Activated CD8-positive, alpha-beta memory T cell treated with anti-CD3 and anti-CD28 coated beads for 4 hours (primary cell): ENCODE data around the gene GLRX.
A peak's percentile ranks its signal among the peaks of the same experiment; 100 is the strongest.

Experiments
- DNase-seq, 2 donors: peaks; one replicate each; pipeline ENCODE4 v3.0.0-alpha.2; 2020; ENCODE audit warnings: low read depth in 2 of 2

The GLRX gene, protein sequence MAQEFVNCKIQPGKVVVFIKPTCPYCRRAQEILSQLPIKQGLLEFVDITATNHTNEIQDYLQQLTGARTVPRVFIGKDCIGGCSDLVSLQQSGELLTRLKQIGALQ

DNA sequence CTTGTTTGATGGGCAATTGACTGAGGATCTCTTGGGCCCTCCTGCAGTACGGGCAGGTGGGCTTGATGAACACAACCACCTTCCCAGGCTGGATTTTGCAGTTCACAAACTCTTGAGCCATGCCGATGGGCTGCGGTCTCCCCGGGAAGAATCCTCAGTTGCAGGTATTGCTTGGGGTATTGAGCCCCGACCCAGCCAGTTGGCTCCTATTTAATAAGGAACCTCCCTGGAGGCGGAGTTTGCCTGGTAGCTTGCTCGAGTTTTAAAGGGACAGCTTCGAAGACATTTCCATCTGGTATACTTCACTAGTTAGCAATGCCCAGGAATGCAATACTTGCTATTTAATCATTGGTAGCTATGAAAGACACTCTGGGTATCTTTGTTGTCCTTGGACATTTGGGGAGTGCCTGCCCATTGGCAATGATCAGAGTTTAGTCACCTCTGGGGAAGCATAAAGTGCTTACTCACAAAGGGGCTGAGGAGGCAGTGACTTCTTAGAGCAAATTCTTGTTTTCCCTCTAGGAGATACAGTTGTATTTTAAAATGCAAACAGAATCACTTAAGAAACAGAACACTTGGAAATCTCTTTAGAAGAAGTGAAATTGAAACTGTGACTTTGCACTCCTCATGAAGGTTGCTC, at the start of gene GLRX:
Gene GLRX, minus strand, starts transcription at position 185 of the 640 bp plus-strand sequence. Its CDS starts 64 bp downstream, at position 121.
- no peak for DNase-seq

DNA sequence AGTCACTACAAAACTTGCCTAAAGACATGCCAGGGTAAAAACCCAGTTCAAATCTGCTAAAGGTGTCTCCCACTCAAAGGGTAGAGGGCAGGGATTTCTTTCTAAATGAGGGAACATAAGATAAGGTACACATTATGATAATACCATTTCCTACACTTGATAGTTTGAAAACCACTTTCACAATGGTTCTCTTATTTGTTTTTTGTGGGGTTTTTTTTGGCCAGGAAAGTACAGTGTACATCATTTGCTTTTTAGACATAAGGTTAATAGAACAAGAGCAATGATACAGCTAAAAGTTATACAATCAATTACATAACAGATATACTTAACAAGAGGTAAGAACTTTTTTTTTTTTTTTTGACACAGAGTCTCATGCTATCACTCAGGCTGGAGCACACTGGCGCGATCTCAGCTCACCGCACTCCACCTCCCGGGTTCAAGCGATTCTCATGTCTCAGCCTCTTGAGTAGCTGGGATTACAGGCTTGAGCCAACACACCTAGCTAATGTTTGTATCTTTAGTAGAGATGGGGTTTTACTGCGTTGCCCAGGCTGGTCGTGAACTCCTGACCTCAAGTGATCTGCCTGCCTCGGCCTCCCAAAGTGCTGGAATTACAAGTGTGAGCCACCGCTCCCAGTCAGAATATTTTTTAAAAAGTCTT, 48.8 kb upstream of the GLRX start:
- DNase-seq, result no peak

- DNase-seq, result peak in 1 of 2 donors; percentile 15
Measured at GRCh38 chr5:95870105-95870672, 47.7 kb upstream of the GLRX start.

DNA sequence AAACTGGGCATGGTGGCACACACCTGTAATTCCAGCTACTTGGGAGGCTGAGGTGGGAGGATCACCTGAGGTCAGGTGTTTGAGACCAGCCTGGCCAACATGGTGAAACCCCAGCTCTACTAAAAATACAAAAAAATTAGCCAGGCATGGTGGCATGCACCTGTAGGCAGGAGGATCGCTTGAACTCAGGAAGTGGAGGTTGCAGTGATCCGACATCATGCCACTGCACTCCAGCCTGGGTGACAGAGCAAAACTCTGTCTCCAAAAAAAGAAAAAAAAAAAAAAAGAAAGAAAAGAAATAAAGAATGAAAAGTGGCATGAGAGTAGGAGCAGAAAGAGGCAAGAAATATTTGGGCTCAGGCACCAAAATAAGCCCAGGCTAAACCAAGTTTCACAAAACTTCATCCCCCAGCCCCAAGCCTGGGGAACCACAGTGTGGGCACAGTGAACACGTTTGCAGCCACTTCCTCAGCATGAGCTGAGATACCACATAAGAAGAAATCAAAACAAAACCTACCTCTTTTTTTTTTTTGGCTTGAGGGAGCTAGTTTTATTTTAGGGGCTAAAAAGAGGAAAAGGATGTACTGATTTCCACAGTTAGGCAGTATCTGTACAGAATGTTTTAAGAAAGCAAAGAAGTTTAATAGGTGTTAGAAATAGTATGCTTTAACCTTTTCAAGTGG, 46.8 kb upstream of the GLRX start:
- DNase-seq, result peak in 1 of 2 donors; percentile 31

DNA sequence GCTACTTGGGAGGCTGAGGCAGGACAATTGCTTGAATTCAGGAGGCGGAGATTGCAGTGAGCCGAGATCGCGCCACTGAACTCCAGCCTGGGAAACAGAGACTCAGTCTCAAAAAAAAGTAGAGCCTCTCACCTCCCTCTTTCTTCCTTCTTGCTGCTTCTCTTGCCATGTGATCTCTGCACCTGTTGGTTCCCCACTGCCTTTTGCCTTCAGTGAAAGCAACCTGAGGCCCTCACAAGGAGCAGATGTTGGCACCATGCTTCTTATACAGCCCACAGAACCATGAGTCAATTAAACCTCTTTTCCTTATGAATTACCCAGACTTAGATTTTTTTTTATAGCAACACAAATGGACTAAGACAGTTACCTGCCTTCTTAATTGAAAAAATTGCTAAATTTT, 45.6 kb upstream of the GLRX start:
- DNase-seq, result no peak

GRCh38 chr5:95866435-95867040, 44.0 kb upstream of the GLRX start:
- no peak for DNase-seq

DNA sequence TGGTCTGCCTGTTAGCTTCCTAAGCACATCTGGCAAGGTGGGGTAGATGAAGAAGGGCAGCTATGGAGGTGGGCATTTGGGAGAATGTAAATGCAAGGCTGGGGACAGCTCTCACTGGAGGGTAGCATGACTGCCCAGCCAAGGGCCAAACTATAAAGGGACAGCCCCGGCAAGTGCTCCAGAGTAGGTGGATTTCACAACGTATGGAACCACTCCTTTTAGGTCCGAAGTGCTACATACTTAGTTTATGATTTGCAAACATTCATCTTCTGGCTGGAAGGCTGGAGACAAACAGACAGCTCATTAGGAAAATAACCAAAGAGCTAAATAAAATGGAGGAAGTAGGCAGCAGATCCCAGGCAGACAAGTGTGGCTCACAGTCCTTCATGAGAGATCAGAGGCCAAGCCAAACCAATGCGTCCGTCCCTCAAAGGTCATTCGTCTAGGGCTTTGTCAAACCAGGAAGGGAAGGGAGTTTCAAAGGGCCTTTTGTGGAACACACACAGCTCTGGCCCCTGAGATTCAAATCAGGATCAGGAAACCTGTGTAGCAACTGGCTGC, 42.5 kb upstream of the GLRX start:
- DNase-seq, result no peak

DNA sequence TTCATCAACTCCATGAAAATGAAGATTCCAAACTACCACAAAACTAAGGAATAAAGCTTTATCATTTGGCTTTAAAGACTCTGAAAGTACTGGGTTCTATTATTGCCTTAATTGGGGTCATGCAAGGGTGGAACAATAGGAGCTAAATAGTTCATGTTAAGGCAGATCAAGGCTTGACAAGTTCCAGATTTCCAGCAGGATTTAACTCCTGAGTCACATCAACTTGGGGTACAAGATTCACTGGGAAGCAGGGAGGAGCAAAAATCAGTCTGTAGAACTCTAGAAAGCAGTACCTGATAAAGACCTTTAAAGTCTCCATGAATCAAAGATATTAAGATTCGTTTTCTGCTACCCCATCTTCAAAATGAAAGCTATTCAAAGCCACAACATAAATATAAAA, 41.9 kb upstream of the GLRX start:
- DNase-seq, result no peak

DNA sequence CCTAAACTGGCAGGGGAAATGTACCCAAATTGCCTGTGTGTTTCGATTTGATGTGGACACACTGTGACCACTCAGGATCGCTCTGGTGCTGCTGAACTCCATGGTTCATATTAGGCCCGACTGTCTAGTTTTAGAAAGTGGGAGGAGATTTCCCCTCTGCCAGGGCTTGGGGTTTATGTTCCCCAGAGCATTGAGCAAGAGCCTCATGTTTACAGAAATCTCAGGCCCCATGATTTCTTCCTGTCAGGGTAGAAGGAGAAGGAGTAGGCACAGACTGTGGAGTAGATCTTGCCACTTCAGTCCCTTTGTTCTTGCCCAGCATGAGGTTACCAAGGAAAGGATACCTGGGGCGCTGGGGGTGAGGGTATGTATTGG, 40.8 kb upstream of the GLRX start:
- no peak for DNase-seq

DNA sequence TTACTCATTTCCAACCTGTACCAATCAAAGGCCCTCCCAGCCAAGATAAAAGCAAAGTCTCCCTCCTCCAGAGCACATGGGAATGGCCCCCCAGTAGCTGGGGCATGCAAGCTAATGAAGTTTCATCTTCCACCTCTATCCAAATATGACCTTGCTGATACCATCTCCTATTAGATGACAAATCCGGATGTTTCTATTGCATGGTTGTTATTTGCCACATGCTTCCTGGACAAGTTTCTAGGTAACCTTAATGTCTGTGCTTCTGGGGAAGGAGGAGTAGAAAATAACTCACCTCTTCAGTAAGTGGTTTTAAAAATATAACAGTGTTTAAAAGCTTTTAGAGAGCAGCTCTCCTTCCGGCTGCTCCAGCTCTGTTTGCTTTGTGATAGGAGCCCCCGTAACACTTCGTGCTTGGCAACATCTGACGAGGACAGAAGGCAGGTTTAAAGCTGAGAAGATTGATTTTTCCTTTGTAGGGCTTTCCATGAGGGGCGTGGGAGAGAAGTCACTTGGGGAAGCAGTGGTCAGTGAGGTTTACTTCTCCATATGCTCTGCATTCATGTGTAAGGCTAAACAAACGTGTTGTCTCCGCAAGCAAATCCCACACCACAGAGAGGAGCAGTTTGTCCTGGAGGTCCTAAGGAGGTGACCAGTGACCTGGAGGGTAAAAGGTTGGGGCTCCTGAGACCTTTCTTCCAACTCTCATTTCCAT, 40.3 kb upstream of the GLRX start:
- DNase-seq, result no peak

DNA sequence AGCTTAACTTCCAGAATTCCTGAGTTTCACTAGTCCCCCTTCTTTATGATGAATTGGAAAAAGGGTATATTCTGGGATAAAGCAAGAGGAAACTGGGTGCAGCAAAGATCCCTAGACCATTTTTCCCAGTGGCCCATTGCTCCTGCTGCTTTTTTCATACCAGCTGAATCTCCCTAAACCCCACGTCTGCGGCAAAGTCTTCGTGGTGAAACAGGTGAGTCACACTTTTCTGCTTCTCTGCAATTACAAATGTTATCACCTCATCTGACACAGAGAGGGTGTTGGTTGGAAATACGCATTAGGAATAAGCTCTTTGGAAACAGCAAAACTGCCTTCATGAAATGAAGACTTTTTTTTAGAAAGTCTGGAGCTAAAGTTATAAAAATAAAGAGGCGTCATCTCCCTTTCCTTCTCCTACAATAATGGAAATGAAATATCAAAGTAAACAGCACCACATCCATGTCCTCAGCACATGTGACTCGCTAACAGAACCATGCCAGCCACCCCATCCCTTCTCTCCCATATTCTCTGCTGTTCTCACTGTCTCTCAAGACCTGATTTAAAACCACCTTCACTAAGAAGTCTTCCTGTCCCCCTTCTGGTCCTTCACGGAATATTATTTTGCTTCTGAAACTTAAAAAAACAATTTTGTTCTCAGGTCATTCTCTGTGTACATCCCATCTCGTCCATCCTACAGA, 39.5 kb upstream of the GLRX start:
- no peak for DNase-seq

GRCh38 chr5:95861221-95861863, 38.8 kb upstream of the GLRX start:
- DNase-seq, result no peak

- no peak for DNase-seq
Measured at GRCh38 chr5:95859661-95860060, 37.1 kb upstream of the GLRX start.

DNA sequence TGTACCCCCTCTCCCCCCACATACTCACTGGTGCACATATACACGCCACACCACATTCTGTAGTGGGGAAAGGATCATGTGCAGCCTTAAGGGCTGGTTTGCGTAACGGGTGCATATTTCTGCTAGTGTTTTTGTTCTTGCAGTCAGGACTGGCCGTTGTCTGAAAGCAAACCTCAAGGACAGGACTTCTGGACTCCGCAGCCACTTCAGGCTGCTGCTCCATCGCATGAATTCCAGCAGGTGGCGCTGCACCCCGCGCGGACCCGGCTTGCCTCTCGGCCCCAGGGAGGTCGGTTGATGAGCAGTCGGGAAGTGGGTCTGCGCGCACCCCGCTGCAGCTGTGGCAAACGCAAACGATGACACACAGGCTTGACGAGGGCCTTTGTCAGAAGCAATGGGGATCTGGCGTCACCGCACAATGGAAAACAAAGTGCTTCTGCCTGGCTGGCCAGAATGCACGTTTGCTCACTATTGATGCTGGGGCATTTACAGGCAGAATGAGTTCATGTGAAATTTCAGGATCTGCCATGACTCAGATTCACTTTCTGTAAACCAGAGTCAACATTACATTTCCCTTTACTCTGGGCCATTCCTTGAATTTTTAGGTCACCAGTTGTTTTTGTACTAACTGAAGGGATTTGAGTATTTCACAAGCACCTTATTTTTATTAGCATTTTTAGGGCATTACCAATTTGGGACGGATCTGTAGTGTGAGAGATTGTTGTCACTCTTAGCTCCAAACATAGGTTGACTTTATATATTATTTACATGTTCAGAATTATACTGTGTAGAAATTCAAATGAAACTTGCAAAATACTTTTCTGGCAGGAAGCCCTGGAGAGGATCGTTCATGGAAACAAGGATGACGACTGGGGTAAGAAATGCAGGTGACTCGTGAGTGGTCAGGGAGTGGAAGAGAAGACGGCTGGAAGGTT, 36.4 kb upstream of the GLRX start:
- DNase-seq, result peak; percentile 84 to 90

DNA sequence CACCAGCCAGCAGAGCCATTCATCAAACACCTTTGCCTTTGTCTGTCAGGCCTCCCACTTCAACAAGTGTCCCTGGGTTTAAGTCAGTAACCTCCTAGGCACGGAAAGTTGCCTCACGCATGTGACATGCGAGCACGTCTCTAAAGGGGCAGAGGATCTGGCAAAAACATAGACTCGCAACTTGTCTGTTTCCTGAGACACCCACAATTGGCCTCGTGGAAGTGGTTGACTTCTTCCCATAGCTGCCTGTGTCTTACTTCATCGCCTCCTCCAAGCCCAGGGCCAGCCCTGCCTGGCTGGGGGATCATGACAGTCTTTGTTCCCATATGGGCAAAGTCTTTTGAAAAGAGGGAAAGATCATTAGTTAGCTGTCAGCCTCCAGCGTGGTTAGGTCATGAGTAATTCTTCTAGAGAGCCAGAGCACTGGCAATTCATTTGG, 35.5 kb upstream of the GLRX start:
- DNase-seq, result no peak

DNA sequence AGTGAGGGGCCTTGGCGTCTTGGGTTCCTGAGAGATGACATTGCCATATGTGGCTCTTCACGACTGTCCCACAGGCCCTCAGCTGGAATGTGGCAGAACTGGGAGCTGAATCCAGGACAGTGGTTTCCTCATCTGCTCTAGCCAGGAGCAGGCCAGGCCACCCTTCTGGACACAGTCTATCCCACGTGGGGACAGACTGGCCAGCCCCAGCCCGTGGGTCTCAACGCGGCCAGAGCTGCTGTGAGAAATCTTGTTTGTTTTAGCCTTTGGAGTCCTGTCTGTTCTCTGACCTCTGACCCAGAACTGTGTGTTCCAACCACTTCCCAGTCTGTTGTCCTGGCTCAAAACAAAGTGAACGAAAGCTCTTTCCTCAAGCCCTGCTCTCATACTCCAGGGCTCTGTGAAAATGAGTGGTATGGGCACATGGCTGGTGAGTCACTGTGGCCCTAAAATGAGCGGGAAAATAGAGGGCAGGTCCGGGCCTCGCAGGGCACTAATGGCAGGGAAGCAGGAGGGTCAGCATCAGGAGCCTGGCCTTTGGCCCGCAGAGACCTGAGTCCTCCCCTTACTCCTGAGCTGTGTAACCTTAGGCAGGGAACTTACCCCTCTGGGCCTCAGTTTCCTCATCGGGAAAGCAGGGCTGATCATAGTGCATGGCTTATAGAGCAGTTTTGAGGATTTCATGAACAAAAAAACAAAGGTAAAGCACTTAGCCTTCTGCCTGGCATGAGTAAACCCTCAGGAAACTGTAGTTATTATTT, 34.8 kb upstream of the GLRX start:
- no peak for DNase-seq

GRCh38 chr5:95856501-95856981, 34.0 kb upstream of the GLRX start:
- DNase-seq, result no peak

DNA sequence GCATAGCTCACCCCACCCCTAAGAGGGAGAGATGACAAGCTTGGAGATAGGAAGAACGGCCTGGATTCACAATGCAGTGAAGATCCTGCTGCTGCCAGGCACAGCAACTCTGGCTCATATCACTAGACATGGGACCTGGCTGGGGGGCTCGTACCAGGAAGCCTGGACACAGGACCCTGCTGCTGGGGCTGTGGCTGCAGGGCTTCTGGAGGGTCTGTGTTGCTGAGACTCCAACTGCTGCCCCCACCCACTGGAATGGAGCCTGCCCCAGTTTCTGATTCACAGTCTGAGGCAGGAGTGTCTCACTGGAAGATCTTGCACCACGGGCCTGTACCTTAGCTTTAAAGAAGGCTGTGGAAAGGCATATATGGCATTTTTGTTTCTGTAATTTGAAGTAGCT, 31.0 kb upstream of the GLRX start:
- DNase-seq, result no peak
